Measurements from ENCODE around the gene GPR15.

The GPR15 gene

GRCh38 chr3:98531622-98532274 lies at the start of gene GPR15:
Gene GPR15, plus strand, starts transcription at chr3:98531978. Its CDS starts 56 bp downstream, at chr3:98532034.
- Histone ChIP-seq H3K36me3 (replicated peaks; ENCODE audit: low read depth, low read length) (no peaks in the 10 kb centered on the region), H3K4me1 (ENCODE audit: low read length) (peaks cover 41% of the 10 kb centered on the region), H2AFZ (ENCODE audit: low read depth, low read length) (no peak within 1 kb of the TSS), H3K9ac (ENCODE audit: low read length) (no peak within 1 kb of the TSS), H3K4me2 (ENCODE audit: low read length) (peak within 1 kb of the TSS; percentile 39), H3K27me3 (ENCODE audit: low read depth, low read length) (peaks cover 41% of the 10 kb centered on the region), H3K9me3 (ENCODE audit: insufficient read depth, low read length) (no peaks in the 10 kb centered on the region), H3K79me2 (ENCODE audit: low read length) (no peaks in the 10 kb centered on the region), H3K4me3 (ENCODE audit: low read length) (peak within 1 kb of the TSS; percentile 19; the same call in 1 of the 2 replicates), H3K27ac (ENCODE audit: low read length) (no peak within 1 kb of the TSS), H4K20me1 (ENCODE audit: insufficient read depth, low read length) (no peaks in the 10 kb centered on the region; the same call in 1 of the 2 replicates)
- no peak for TF ChIP-seq CTCF (IDR thresholded peaks at IDR 0.05; ENCODE audit: low read depth, low read length)
- TF ChIP-seq EZH2phosphoT487 (IDR thresholded peaks at IDR 0.05; ENCODE audit: low read depth) = no peak

GRCh38 chr3:98482717-98483482 lies 48.9 kb upstream of the GPR15 start:
- no peak overlapping the region for H3K9ac ChIP-seq (ENCODE audit: low read length)
- H3K4me2 ChIP-seq (ENCODE audit: low read length) = no peak overlapping the region
- TF ChIP-seq EZH2phosphoT487 (IDR thresholded peaks at IDR 0.05; ENCODE audit: low read depth) (no peak), CTCF (IDR thresholded peaks at IDR 0.05; ENCODE audit: low read depth, low read length) (no peak)
- H4K20me1 ChIP-seq (ENCODE audit: insufficient read depth, low read length) = no peaks in the 10 kb centered on the region
- H3K79me2 ChIP-seq (ENCODE audit: low read length) = no peaks in the 10 kb centered on the region
- no peaks in the 10 kb centered on the region for H3K4me1 ChIP-seq (ENCODE audit: low read length)
- no peaks in the 10 kb centered on the region for H3K9me3 ChIP-seq (ENCODE audit: insufficient read depth, low read length)
- H3K27ac ChIP-seq (ENCODE audit: low read length) = no peak overlapping the region
- H3K36me3 ChIP-seq (replicated peaks; ENCODE audit: low read depth, low read length) = no peaks in the 10 kb centered on the region
- H2AFZ ChIP-seq (ENCODE audit: low read depth, low read length) = no peak overlapping the region
- no peaks in the 10 kb centered on the region for H3K27me3 ChIP-seq (ENCODE audit: low read depth, low read length)
- H3K4me3 ChIP-seq (ENCODE audit: low read length) = no peak overlapping the region

GRCh38 chr3:98483626-98484025 lies 48.2 kb upstream of the GPR15 start:
- Histone ChIP-seq H3K9ac (ENCODE audit: low read length) (no peak overlapping the region), H3K79me2 (ENCODE audit: low read length) (no peaks in the 10 kb centered on the region), H3K36me3 (replicated peaks; ENCODE audit: low read depth, low read length) (no peaks in the 10 kb centered on the region), H3K9me3 (ENCODE audit: insufficient read depth, low read length) (no peaks in the 10 kb centered on the region), H4K20me1 (ENCODE audit: insufficient read depth, low read length) (no peaks in the 10 kb centered on the region), H2AFZ (ENCODE audit: low read depth, low read length) (no peak overlapping the region), H3K4me2 (ENCODE audit: low read length) (no peak overlapping the region), H3K4me3 (ENCODE audit: low read length) (no peak overlapping the region), H3K27ac (ENCODE audit: low read length) (no peak overlapping the region), H3K4me1 (ENCODE audit: low read length) (no peaks in the 10 kb centered on the region), H3K27me3 (ENCODE audit: low read depth, low read length) (no peaks in the 10 kb centered on the region)
- TF ChIP-seq EZH2phosphoT487 (IDR thresholded peaks at IDR 0.05; ENCODE audit: low read depth) (no peak), CTCF (IDR thresholded peaks at IDR 0.05; ENCODE audit: low read depth, low read length) (no peak)

GRCh38 chr3:98497381-98497780 lies 34.4 kb upstream of the GPR15 start, which contains the start of gene OR5K2:
Gene OR5K2, plus strand, starts transcription at chr3:98497681. Its CDS starts 0 bp downstream, at chr3:98497681.
- Histone ChIP-seq H3K36me3 (replicated peaks; ENCODE audit: low read depth, low read length) (no peaks in the 10 kb centered on the region), H3K27me3 (ENCODE audit: low read depth, low read length) (no peaks in the 10 kb centered on the region)

More at GRCh38 chr3:98497381-98497780, 34.4 kb upstream of the GPR15 start, which contains the start of gene OR5K2:
- Histone ChIP-seq H3K4me1 (ENCODE audit: low read length) (no peaks in the 10 kb centered on the region), H3K79me2 (ENCODE audit: low read length) (no peaks in the 10 kb centered on the region), H3K4me3 (ENCODE audit: low read length) (no peak within 1 kb of the TSS), H3K4me2 (ENCODE audit: low read length) (no peak within 1 kb of the TSS), H4K20me1 (ENCODE audit: insufficient read depth, low read length) (no peaks in the 10 kb centered on the region), H3K27ac (ENCODE audit: low read length) (no peak within 1 kb of the TSS), H3K9ac (ENCODE audit: low read length) (no peak within 1 kb of the TSS), H3K9me3 (ENCODE audit: insufficient read depth, low read length) (no peaks in the 10 kb centered on the region), H2AFZ (ENCODE audit: low read depth, low read length) (no peak within 1 kb of the TSS)
- TF ChIP-seq EZH2phosphoT487 (IDR thresholded peaks at IDR 0.05; ENCODE audit: low read depth) (no peak), CTCF (IDR thresholded peaks at IDR 0.05; ENCODE audit: low read depth, low read length) (no peak)

Measured in OCI-LY3 (cell line).